IMR-90 (cell line): ENCODE results near the gene TNS3. TPM values are rescaled to one million over a fixed set of nuclear protein-coding genes. Genes with fewer than 3 reads are reported as not detected.

Experiments
- ATAC-seq: fragments of 200-7000 bp; cut with Tn5 transposase; 2 replicates; pipeline ENCODE4 v1.9.1; 2020; ENCODE audit warnings: low read depth, mild to moderate bottlenecking, moderate library complexity
- BruUV-seq: library from RNA; stranded (reverse); fragments of 400-500 nt; replicated peaks from 2 replicates; lab custom pipeline; 2021; lab: Mats Ljungman, UMichigan
- CTCF ChIA-PET: fragments of 300-600 bp; formaldehyde crosslinking; extraction: SDS; loops from one replicate; lab custom pipeline; 2021; ENCODE audit warnings: antibody characterized with exemption; lab: Yijun Ruan, JAX
- POLR2A ChIA-PET: fragments of 300-600 bp; sonication (Branson Sonifier 250); formaldehyde crosslinking; loops from one replicate; lab custom pipeline; 2022; ENCODE audit warnings: antibody characterized with exemption; ENCODE audit not compliant: unreplicated experiment; lab: Charles Lee
- DNase-seq: peaks from one replicate; pipeline ENCODE4 v3.0.0; 2013
- H2AFZ ChIP-seq: replicated peaks from 2 replicates; pipeline ENCODE3; 2013; ENCODE audit warnings: low read length, mild to moderate bottlenecking; ENCODE audit not compliant: poor library complexity
- H2AK5ac ChIP-seq: 2 replicates; pipeline ENCODE4 v1.6.1; 2013; ENCODE audit warnings: low read depth, low read length, inconsistent platforms
- H2AK9ac ChIP-seq: replicated peaks from 2 replicates; pipeline ENCODE3; 2013; ENCODE audit warnings: mild to moderate bottlenecking, low read depth, low read length, moderate library complexity; ENCODE audit not compliant: poor library complexity
- H2BK120ac ChIP-seq: 2 replicates; pipeline ENCODE4 v1.6.1; 2013; ENCODE audit warnings: low read depth, low read length, inconsistent platforms
- H2BK15ac ChIP-seq: 3 replicates; pipeline ENCODE4 v1.6.1; 2013; ENCODE audit warnings: low read depth, low read length, inconsistent platforms
- H2BK20ac ChIP-seq: 2 replicates; pipeline ENCODE4 v1.6.1; 2013; ENCODE audit warnings: low read depth, mild to moderate bottlenecking, inconsistent platforms, low read length, moderate library complexity
- H2BK5ac ChIP-seq: 2 replicates; pipeline ENCODE4 v1.6.1; 2013; ENCODE audit warnings: mild to moderate bottlenecking, low read depth, low read length, inconsistent platforms; ENCODE audit not compliant: poor library complexity, severe bottlenecking
- H3K14ac ChIP-seq: replicated peaks from 2 replicates; pipeline ENCODE4 v1.6.1; 2013; ENCODE audit warnings: low read depth, low read length, inconsistent platforms
- H3K18ac ChIP-seq: 2 replicates; pipeline ENCODE4 v1.6.1; 2013; ENCODE audit warnings: low read depth, low read length, control low read depth
- H3K23ac ChIP-seq: 2 replicates; pipeline ENCODE4 v1.6.1; 2013; ENCODE audit warnings: low read depth, low read length, inconsistent platforms
- H3K27ac ChIP-seq: 2 replicates; pipeline ENCODE4 v1.5.1; 2013; ENCODE audit warnings: mild to moderate bottlenecking, control low read depth, low read length; ENCODE audit not compliant: insufficient read depth
- H3K27me3 ChIP-seq: 2 replicates; pipeline ENCODE4 v1.6.1; 2013; ENCODE audit warnings: low read length; ENCODE audit not compliant: control insufficient read depth, insufficient read depth
- H3K36me3 ChIP-seq: 2 replicates; pipeline ENCODE4 v1.6.1; 2013; ENCODE audit warnings: low read length, mixed read lengths; ENCODE audit not compliant: control insufficient read depth, insufficient read depth
- H3K4ac ChIP-seq: 2 replicates; pipeline ENCODE4 v1.6.1; 2013; ENCODE audit warnings: low read depth, low read length, inconsistent platforms
- H3K4me1 ChIP-seq: 2 replicates; pipeline ENCODE4 v1.6.1; 2013; ENCODE audit warnings: low read length, mixed read lengths; ENCODE audit not compliant: control insufficient read depth, insufficient read depth
- H3K4me2 ChIP-seq: 2 replicates; pipeline ENCODE4 v1.6.1; 2013; ENCODE audit warnings: low read depth, mild to moderate bottlenecking, control low read depth, low read length, moderate library complexity
- H3K4me3 ChIP-seq: 2 replicates; pipeline ENCODE4 v1.5.1; 2013; ENCODE audit warnings: low read depth, mild to moderate bottlenecking, control low read depth, low read length, moderate library complexity; ENCODE audit not compliant: insufficient read depth
- H3K56ac ChIP-seq: 2 replicates; pipeline ENCODE4 v1.6.1; 2013; ENCODE audit warnings: low read length, inconsistent platforms; ENCODE audit not compliant: insufficient read depth; ENCODE audit errors: extremely low read depth
- H3K79me1 ChIP-seq, 2 experiments: 2 replicates each; pipeline ENCODE4 v1.6.1; 2013; ENCODE audit warnings: low read length in 2 of 2, inconsistent platforms in 1 of 2, low read depth in 1 of 2
- H3K9ac ChIP-seq: 2 replicates; pipeline ENCODE4 v1.6.1; 2013; ENCODE audit warnings: low read depth, low read length, control low read depth
- H3K9me1 ChIP-seq: 2 replicates; pipeline ENCODE4 v1.6.1; 2013; ENCODE audit warnings: low read length, inconsistent platforms; ENCODE audit not compliant: insufficient read depth
- H3K9me3 ChIP-seq: 2 replicates; pipeline ENCODE4 v1.6.1; 2013; ENCODE audit warnings: low read length; ENCODE audit not compliant: control insufficient read depth, insufficient read depth
- H4K20me1 ChIP-seq: 2 replicates; pipeline ENCODE4 v1.6.1; 2013; ENCODE audit warnings: low read length, inconsistent platforms; ENCODE audit not compliant: insufficient read depth
- H4K5ac ChIP-seq: 2 replicates; pipeline ENCODE4 v1.6.1; 2013; ENCODE audit warnings: mild to moderate bottlenecking, low read depth, low read length, control low read depth
- H4K8ac ChIP-seq, 2 experiments: 2 replicates each; pipeline ENCODE4 v1.6.1; 2013; ENCODE audit warnings: low read depth in 2 of 2, low read length in 2 of 2, control low read depth in 1 of 2, inconsistent platforms in 1 of 2
- H4K91ac ChIP-seq: 2 replicates; pipeline ENCODE4 v1.6.1; 2013; ENCODE audit warnings: low read depth, low read length, inconsistent platforms; ENCODE audit not compliant: insufficient read depth
- CEBPB ChIP-seq: IDR thresholded peaks from 2 replicates; pipeline ENCODE4 v1.6.1; 2012; ENCODE audit warnings: low read depth, low read length, improper control_type of control experiment
- MAZ ChIP-seq: IDR thresholded peaks from 2 replicates; pipeline ENCODE4 v1.6.1; 2012; ENCODE audit warnings: low read depth, mild to moderate bottlenecking, low read length, improper control_type of control experiment, moderate library complexity, borderline replicate concordance
- RCOR1 ChIP-seq: IDR thresholded peaks from 2 replicates; pipeline ENCODE4 v1.6.1; 2012; ENCODE audit warnings: mild to moderate bottlenecking, low read length, improper control_type of control experiment; ENCODE audit not compliant: insufficient replicate concordance
- RFX5 ChIP-seq: IDR thresholded peaks from 2 replicates; pipeline ENCODE4 v1.8.0; 2012; ENCODE audit warnings: low read depth, mild to moderate bottlenecking, low read length, moderate library complexity
- WGBS, 2 experiments: methylation state at CpG; one replicate each; pipeline versions ENCODE4 v1.1.5 to v1.1.7; 2013; ENCODE audit warnings: missing lambda C conversion rate in 2 of 2; ENCODE audit not compliant: insufficient read length in 1 of 2; ENCODE audit errors: extremely low coverage in 2 of 2; 5-methylcytosine and 5-hydroxymethylcytosine counted together
- dilution Hi-C: fragments of 300-500 bp; cut with HindIII; formaldehyde crosslinking; loops from one replicate; pipeline ENCODE4 v1.14.3; 2018; ENCODE audit warnings: low sequenced_read_pairs; ENCODE audit not compliant: unreplicated experiment
- in situ Hi-C: fragments of 300-500 bp; cut with MboI; formaldehyde crosslinking; loops from 3 replicates; pipeline ENCODE4 v1.14.3; 2019; ENCODE audit warnings: low sequenced_read_pairs, inconsistent platforms, mixed read lengths
- intact Hi-C: fragments of 100-400 bp; cut with micrococcal nuclease; formaldehyde crosslinking; loops from 2 replicates; pipeline ENCODE4 v1.10.0; 2022
- polyA plus RNA-seq, 3 experiments: library from polyadenylated mRNA; depleted of rRNA; stranded (reverse); fragments of >200 nt; gene quantifications; 2 replicates each; pipeline ENCODE4 v1.2.3, GENCODE V29; 2012; ENCODE audit warnings: low replicate concordance in 1 of 3
- total RNA-seq: library from RNA; depleted of rRNA; stranded (reverse); fragments of >200 nt; gene quantifications from 2 replicates; pipeline ENCODE4 v1.2.3, GENCODE V29; 2012
- TF ChIP-seq, protein P1 (sequence below): conservative IDR thresholded peaks from 2 replicates; pipeline ENCODE4 v1.5.1; 2012; ENCODE audit warnings: mild to moderate bottlenecking, low read depth, low read length, improper control_type of control experiment
- TF ChIP-seq, protein P2 (sequence below): fragments of 150-350 bp; IDR thresholded peaks from 2 replicates; pipeline ENCODE4 v1.6.1; 2016; ENCODE audit warnings: low read depth, mild to moderate bottlenecking, low read length, moderate library complexity, borderline replicate concordance

TNS3 gene
- total and polyA plus RNA-seq, 2 of the 4 experiments (the other 2 are of a cell fraction) = 64.3 to 79.2 TPM

- Histone ChIP-seq H3K9ac (no peak overlapping the region), H2BK15ac (no peak overlapping the region), H3K9me3 (no peaks in the 10 kb centered on the region), H3K27ac (no peak overlapping the region), H3K56ac (no peak overlapping the region), H3K4me1 (peaks cover 9% of the 10 kb centered on the region; the same call in 1 of the 2 replicates), H2BK5ac (no peak overlapping the region), H4K5ac (no peak overlapping the region), H2AK5ac (no peak overlapping the region), H4K91ac (no peak overlapping the region), H3K4me3 (no peak overlapping the region), H2BK120ac (no peak overlapping the region), H3K79me1 (no peaks in the 10 kb centered on the region), H2BK20ac (no peak overlapping the region), H4K20me1 (no peaks in the 10 kb centered on the region; the same call in 1 of the 2 replicates), H3K27me3 (peaks cover 20% of the 10 kb centered on the region), H3K23ac (no peak overlapping the region), H3K4ac (no peak overlapping the region), H3K9me1 (peaks cover 10% of the 10 kb centered on the region), H4K8ac (no peak overlapping the region), H3K4me2 (no peak overlapping the region), H3K14ac (no peak overlapping the region), H2AFZ (no peak overlapping the region), H3K36me3 (no peaks in the 10 kb centered on the region), H2AK9ac (no peak overlapping the region), H3K18ac (no peak overlapping the region)
- dilution Hi-C loops (no loop called here), in situ Hi-C loops (no loop called here), intact Hi-C loops (no loop called here)
- DNase-seq = no peak
- WGBS, 2 experiments = no CpG with 5 or more reads among the region's 1 CpG
- no peak for ATAC-seq
- TF ChIP-seq, protein P1, sequence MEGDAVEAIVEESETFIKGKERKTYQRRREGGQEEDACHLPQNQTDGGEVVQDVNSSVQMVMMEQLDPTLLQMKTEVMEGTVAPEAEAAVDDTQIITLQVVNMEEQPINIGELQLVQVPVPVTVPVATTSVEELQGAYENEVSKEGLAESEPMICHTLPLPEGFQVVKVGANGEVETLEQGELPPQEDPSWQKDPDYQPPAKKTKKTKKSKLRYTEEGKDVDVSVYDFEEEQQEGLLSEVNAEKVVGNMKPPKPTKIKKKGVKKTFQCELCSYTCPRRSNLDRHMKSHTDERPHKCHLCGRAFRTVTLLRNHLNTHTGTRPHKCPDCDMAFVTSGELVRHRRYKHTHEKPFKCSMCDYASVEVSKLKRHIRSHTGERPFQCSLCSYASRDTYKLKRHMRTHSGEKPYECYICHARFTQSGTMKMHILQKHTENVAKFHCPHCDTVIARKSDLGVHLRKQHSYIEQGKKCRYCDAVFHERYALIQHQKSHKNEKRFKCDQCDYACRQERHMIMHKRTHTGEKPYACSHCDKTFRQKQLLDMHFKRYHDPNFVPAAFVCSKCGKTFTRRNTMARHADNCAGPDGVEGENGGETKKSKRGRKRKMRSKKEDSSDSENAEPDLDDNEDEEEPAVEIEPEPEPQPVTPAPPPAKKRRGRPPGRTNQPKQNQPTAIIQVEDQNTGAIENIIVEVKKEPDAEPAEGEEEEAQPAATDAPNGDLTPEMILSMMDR = no peak
- TF ChIP-seq, protein P2, sequence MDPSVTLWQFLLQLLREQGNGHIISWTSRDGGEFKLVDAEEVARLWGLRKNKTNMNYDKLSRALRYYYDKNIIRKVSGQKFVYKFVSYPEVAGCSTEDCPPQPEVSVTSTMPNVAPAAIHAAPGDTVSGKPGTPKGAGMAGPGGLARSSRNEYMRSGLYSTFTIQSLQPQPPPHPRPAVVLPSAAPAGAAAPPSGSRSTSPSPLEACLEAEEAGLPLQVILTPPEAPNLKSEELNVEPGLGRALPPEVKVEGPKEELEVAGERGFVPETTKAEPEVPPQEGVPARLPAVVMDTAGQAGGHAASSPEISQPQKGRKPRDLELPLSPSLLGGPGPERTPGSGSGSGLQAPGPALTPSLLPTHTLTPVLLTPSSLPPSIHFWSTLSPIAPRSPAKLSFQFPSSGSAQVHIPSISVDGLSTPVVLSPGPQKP = no peak
- TF ChIP-seq RCOR1 (no peak), MAZ (no peak), RFX5 (no peak), CEBPB (no peak)
- POLR2A ChIA-PET = no interaction called here
- CTCF ChIA-PET = no interaction called here
- BruUV-seq = no TSS peak
Observed at GRCh38 chr7:47231627-47232026, 350.3 kb downstream of the TNS3 start.
